Keratinocyte (primary cell): Measurements from ENCODE around the gene KIF21A.

Experiments
- EZH2 ChIP-seq: IDR thresholded peaks from one replicate; pipeline ENCODE4 v1.6.1; 2012; ENCODE audit warnings: inconsistent platforms, mild to moderate bottlenecking, low read length, moderate library complexity
- TF ChIP-seq, protein P1 (sequence below), 3 experiments: IDR thresholded peaks in 1 of 3; conservative IDR thresholded peaks in 1 of 3; optimal IDR thresholded peaks in 1 of 3; 2 replicates in 2 of 3; 3 replicates in 1 of 3; pipeline versions ENCODE3 to v1.5.1; 2011; ENCODE audit warnings: low read length in 3 of 3, mild to moderate bottlenecking in 3 of 3, moderate library complexity in 2 of 3, control low read depth in 1 of 3, inconsistent platforms in 1 of 3; ENCODE audit not compliant: insufficient read depth in 2 of 3; ENCODE audit errors: extremely low read depth in 1 of 3

DNA sequence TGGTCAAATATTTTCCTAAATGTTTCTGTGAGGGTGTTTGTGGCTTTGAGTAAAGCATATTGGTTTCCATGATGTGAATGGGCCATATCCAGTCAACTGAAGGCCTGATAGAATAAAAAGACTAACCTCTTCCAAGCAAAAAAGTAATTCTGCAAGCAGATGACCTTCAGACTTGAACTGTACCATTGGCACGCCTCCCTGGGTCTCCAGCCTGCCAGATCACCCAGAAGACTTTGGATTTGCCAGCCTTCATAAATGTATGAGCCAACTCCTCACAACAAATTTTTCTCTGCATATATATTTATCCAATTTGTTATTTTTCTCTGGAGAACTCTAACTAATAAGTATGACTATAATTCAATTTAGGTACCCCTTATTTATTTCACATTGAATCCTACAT is 190.3 kb downstream of the KIF21A start:
- TF ChIP-seq, protein P1, sequence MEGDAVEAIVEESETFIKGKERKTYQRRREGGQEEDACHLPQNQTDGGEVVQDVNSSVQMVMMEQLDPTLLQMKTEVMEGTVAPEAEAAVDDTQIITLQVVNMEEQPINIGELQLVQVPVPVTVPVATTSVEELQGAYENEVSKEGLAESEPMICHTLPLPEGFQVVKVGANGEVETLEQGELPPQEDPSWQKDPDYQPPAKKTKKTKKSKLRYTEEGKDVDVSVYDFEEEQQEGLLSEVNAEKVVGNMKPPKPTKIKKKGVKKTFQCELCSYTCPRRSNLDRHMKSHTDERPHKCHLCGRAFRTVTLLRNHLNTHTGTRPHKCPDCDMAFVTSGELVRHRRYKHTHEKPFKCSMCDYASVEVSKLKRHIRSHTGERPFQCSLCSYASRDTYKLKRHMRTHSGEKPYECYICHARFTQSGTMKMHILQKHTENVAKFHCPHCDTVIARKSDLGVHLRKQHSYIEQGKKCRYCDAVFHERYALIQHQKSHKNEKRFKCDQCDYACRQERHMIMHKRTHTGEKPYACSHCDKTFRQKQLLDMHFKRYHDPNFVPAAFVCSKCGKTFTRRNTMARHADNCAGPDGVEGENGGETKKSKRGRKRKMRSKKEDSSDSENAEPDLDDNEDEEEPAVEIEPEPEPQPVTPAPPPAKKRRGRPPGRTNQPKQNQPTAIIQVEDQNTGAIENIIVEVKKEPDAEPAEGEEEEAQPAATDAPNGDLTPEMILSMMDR (optimal IDR thresholded peaks at IDR 0.05 in 1 of 3, IDR thresholded peaks at IDR 0.05 in 1 of 3, conservative IDR thresholded peaks at IDR 0.05 in 1 of 3; ENCODE audit: extremely low read depth in 1 of 3, insufficient read depth in 2 of 3, low read length in 3 of 3) = no peak
- TF ChIP-seq EZH2 = no peak
